Measurements from ENCODE around the gene PHYHIPL. TPM values are rescaled to one million over a fixed set of nuclear protein-coding genes. Genes with fewer than 3 reads are reported as not detected.

The PHYHIPL gene
- total and polyA plus RNA-seq, 2 of the 8 experiments (the other 6 are each of a cell fraction or from before 2014, with no cell fraction given) = 0.23 to 0.48 TPM

- H4K5ac ChIP-seq (ENCODE audit: insufficient read length, low read depth, low read length) = no peak overlapping the region
- no peak overlapping the region for H3K4me2 ChIP-seq (ENCODE audit: insufficient read depth in 1 of 2, low read depth in 2 of 2, low read length in 2 of 2)
- H3K4me3 ChIP-seq (ENCODE audit: extremely low read depth in 1 of 4, insufficient read depth in 2 of 4, low read depth in 3 of 4, low read length in 4 of 4) = no peak overlapping the region
- no peak overlapping the region for H3K27ac ChIP-seq (ENCODE audit: low read depth, low read length)
- no peaks in the 10 kb centered on the region for H3K4me1 ChIP-seq (replicated peaks in 1 of 4; ENCODE audit: control insufficient read depth in 3 of 4, insufficient read depth in 4 of 4, low read length in 3 of 4)
- H3K9me3 ChIP-seq (ENCODE audit: insufficient read depth in 2 of 2, low read depth in 1 of 2, low read length in 1 of 2) = no peaks in the 10 kb centered on the region
- H3K4ac ChIP-seq (replicated peaks; ENCODE audit: insufficient read length, low read depth, low read length) = no peak overlapping the region
- CTCF ChIA-PET (ENCODE audit: partially characterized antibody) = no interaction called here
- no peak overlapping the region for H3K56ac ChIP-seq (replicated peaks; ENCODE audit: insufficient read length, low read depth, low read length)
- no peaks in the 10 kb centered on the region; the same call in 1 of the 2 replicates for H3K23me2 ChIP-seq (ENCODE audit: low read depth, low read length)
- no peak overlapping the region for H3K14ac ChIP-seq (ENCODE audit: insufficient read length)
- no peak overlapping the region for H2AK5ac ChIP-seq (ENCODE audit: low read depth, low read length)
- no peak for FAIRE-seq
- H2BK15ac ChIP-seq (ENCODE audit: low read length) = no peak overlapping the region
- H3K9ac ChIP-seq (replicated peaks in 1 of 4; ENCODE audit: extremely low read depth in 1 of 4, low read depth in 3 of 4, low read length in 3 of 4) = no peak overlapping the region
- POLR2A ChIA-PET (ENCODE audit: partially characterized antibody) = no interaction called here
- H4K8ac ChIP-seq (ENCODE audit: extremely low read depth, insufficient read depth, low read length) = no peak overlapping the region
- peaks cover 0 to 1% (median 0%) of the 10 kb centered on the region in 4 experiments; a peak in 1 of 7 replicates for H3K27me3 ChIP-seq (replicated peaks in 1 of 4; ENCODE audit: control insufficient read depth in 3 of 4, extremely low read depth in 1 of 4, insufficient read depth in 3 of 4, low read length in 3 of 4)
- H2BK12ac ChIP-seq (ENCODE audit: low read depth, low read length) = no peak overlapping the region
- H2BK120ac ChIP-seq (replicated peaks; ENCODE audit: low read depth, low read length) = no peak overlapping the region
- H3K23ac ChIP-seq (ENCODE audit: insufficient read length) = no peak overlapping the region
- H3K79me1 ChIP-seq (ENCODE audit: low read depth, low read length) = no peaks in the 10 kb centered on the region
- WGBS, 2 experiments (ENCODE audit: extremely low coverage in 1 of 2, insufficient coverage in 1 of 2, insufficient read length in 1 of 2, insufficient replicate concordance in 2 of 2, low coverage in 1 of 2, low lambda C conversion rate in 2 of 2, missing lambda C conversion rate in 1 of 2) = 89% methylated on average over 1 of the region's 1 CpG; no CpG with 5 or more reads in 1 of the 2 experiments
- no peak overlapping the region for H3K18ac ChIP-seq (ENCODE audit: extremely low read depth, low read length)
- H2BK20ac ChIP-seq (ENCODE audit: low read length) = no peak overlapping the region
- no peaks in the 10 kb centered on the region for H3K79me2 ChIP-seq (ENCODE audit: control insufficient read depth in 1 of 2, insufficient read depth in 2 of 2, low read length in 2 of 2)
- H4K91ac ChIP-seq (replicated peaks; ENCODE audit: insufficient read length, low read length) = no peak overlapping the region
- no peaks in the 10 kb centered on the region for H3K36me3 ChIP-seq (ENCODE audit: control insufficient read depth in 2 of 4, insufficient read depth in 4 of 4, low read length in 3 of 4)
- no peaks in the 10 kb centered on the region for H4K20me1 ChIP-seq (replicated peaks in 1 of 2; ENCODE audit: control insufficient read depth in 1 of 2, insufficient read depth in 2 of 2, low read length in 2 of 2)
- H2BK5ac ChIP-seq (ENCODE audit: low read depth, low read length) = no peak overlapping the region
- no peak overlapping the region for H2AFZ ChIP-seq (ENCODE audit: low read length)
- no peak for DNase-seq (ENCODE audit: low read depth in 1 of 2, low spot score in 2 of 2)
- TF ChIP-seq ATF2 (IDR thresholded peaks at IDR 0.05; ENCODE audit: low read length) = no peak
- no peak for TF ChIP-seq SRF (IDR thresholded peaks at IDR 0.05; ENCODE audit: low read depth, low read length)
- no peak for TF ChIP-seq POLR2A (IDR thresholded peaks at IDR 0.05; ENCODE audit: control extremely low read depth in 1 of 2, low read depth in 2 of 2, low read length in 2 of 2)
- no peak for TF ChIP-seq TAF1 (IDR thresholded peaks at IDR 0.05; ENCODE audit: low read depth, low read length)
Observed at GRCh38 chr10:59131666-59132065, 44.8 kb upstream of the PHYHIPL start.
